GM19023 (cell line): ENCODE data around the gene SLC48A1.

Source experiments
- ATAC-seq: cut with Tn5 transposase; IDR thresholded peaks from one replicate; pipeline ENCODE4 v1.9.1; 2021; ENCODE audit warnings: mild to moderate bottlenecking, moderate library complexity; ENCODE audit not compliant: unreplicated experiment

The SLC48A1 gene

DNA sequence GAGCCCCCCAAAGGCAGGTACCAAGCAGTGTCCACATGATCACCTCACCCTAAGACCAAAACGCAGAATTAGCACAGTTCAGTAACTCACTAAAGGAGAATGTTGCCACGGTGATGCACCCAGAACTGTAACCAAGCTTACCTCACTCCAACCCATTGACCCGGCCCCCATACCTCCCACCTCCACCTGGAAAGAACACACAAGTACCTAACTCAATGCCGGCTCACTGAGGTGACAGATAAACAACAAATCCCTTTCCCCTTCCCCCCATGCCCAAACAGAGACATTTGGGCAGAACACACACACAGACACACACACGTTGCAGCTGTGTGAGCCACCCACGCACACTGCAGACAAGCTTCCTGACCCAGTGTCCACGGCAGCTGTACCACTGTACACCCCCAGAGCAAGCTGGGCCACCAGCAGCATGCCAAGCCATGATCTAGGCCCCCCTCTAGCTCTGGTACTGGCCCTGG is 15.6 kb upstream of the SLC48A1 start:
- no peak for ATAC-seq

DNA sequence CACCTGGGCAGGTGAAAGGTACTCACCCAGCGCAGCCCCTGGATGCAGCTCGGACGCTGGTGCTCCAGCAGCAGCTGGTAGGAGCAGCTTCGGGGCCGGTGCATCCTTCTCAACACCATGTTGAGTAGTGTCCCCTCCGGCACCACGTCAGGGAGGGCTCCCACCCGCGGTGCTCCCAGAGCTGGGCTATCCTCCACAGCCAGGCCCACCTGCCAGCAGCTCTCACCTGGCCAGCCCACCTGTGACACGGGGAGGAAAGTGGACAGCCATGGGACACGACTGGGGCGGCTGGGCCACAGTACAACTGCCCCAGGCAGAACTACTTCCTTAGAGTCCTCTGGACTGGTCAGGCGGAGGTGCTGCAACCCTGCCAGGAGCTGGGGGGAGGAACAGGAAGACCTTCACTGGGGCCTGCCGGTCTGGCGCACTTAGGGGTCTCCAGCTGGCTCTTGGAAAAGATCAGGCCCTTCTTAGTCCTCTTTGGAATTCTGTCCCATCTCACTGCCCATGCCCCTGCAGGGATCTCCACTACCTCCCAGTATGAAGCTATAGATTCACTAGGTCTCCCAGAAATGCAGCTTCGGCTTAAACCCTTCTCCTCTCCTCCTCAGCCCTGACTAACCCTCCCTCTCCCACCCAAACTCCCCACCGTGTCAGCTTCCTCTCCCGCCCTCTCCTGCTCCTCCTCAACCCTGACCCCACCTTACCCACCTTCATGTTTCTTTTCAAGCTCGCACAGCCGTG is 15.0 kb upstream of the SLC48A1 start:
- no peak for ATAC-seq

DNA sequence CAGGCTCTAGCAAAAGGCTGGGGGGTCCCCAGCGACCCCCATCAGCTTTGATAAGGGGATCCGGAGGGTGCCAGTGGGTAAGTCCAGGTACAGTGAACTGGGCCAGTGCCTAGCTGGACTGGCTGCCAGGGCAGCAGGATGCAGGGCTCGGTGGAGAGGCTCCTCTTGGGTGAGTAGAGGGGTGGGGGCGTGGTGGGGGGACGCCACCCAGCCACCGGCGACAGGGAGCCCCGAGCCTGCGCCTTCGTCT is 14.5 kb upstream of the SLC48A1 start:
- ATAC-seq, result no peak

GRCh38 chr12:47758834-47759690 is 14.0 kb upstream of the SLC48A1 start, which contains the start of gene RAPGEF3:
TSS of gene RAPGEF3 (minus strand) at chr12:47758880. CDS start at chr12:47758556, 324 bp downstream.
- ATAC-seq, result peak; percentile 65

DNA sequence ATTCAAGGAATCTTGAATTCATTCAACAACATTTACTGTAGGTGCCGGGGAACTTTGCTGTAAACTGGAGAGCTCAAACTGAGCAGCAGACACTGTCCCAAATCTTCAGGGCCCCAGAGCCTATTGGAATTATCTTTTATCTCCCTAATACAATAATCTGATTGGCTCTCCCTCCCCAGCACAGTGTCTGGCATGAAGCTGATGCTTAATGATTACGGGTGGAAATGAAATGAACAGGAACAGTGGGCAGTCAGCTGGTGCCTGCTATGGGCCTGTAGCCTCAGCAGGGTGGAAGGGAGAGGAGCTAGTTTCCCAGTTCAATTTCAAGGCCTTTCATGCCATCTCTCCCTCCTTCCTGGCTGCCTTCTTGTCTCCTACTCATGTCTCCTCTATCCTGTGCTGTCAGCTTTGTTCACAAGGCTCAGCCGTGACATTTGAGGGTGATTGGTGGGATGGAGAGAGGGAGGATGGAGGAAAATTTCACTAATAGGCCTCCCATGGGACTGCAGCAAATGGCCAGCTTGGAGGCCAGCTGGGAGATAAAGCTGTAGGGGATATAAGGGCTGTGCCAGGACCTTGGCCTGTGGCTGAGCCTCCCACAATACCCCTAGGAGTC is 10.1 kb upstream of the SLC48A1 start:
- ATAC-seq, result no peak

DNA sequence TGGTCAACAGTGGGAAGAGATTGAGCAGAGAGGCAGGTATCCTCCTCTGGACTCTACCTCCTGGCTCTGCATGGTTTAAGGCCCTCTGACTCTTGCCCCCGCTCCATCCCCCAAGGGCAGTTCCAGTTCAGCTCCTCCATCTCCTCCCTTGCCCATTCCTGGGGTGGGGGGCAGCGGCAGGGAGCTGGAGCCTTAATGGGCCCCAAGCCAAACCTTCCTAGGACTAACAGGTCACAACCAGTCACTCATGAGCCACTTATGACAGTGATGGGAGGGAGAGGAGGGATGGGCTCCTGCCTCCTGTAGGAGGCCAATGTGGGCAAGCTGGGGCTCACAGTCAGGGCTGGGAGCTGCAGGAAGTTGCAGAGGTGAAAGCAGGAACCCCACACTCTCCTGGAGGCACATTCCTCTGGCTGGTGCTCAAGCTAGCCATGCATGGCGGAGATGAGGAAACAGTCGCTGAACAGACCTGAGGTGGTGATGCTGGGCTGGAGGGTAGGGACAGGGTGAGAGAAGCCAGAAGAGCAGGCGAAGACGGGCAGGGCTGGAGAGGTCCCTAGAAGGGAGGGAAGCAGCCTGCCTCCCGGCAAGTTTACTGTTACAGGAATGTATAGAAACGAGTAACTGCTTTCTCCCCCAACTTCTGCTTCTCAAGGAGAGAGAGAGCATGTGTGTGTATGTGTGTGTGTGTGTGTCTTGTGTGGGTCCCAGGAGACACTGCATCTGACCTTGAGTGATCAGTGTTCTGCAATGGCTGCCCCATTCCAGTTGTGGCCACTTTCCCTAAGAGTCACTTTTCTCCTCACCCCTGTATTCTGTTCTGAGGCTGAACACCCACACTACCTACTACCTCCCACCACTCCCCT is 9.3 kb upstream of the SLC48A1 start:
- ATAC-seq, result no peak

GRCh38 chr12:47766502-47767215 is 6.4 kb upstream of the SLC48A1 start:
- no peak for ATAC-seq

DNA sequence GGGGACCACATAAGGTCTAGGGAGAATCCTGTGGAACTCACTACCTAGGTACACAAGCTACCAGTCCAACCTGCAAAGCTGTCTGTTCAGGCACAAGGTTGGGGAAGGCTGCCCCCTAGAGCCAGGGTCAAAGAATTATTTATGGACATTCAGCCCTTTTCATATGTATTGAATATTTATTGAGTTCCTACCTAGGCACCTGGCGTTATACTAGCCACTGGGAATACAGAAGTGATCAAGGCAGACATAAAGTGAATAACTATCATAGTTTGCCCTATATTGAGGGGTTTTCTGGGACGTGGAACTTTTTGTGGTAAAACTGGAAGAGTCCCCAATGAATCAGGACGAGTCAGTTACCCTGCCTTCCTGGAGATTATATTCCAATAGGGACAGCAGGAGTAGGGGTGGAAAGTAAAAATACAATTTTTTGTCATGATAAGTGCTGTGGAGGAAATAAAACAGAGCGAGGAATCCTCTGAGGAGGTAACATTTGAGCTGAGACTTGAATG is 5.8 kb upstream of the SLC48A1 start:
- no peak for ATAC-seq

DNA sequence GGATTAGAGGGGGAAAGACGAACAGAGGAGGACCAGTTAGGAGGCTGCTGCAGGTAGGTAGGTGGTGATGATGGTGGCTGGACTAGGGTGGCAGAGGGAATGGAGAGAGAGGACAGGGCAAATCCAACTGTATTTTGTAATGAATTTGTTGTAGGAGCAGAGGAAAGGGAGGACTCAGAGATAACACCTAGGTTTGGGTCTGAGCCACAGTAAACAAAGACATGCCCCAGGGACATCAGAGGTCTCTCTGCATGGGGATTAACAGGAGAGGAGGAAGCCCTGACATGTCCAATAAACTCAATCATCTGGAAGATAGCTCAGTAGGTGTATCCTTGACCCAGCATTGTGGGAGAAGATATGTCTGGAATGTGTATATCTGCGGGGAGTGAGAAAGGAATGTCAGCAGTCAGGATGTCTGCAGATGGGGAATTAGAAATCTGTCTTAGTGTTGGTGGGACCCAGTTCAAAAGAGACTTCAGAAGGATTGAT is 4.7 kb upstream of the SLC48A1 start:
- no peak for ATAC-seq

DNA sequence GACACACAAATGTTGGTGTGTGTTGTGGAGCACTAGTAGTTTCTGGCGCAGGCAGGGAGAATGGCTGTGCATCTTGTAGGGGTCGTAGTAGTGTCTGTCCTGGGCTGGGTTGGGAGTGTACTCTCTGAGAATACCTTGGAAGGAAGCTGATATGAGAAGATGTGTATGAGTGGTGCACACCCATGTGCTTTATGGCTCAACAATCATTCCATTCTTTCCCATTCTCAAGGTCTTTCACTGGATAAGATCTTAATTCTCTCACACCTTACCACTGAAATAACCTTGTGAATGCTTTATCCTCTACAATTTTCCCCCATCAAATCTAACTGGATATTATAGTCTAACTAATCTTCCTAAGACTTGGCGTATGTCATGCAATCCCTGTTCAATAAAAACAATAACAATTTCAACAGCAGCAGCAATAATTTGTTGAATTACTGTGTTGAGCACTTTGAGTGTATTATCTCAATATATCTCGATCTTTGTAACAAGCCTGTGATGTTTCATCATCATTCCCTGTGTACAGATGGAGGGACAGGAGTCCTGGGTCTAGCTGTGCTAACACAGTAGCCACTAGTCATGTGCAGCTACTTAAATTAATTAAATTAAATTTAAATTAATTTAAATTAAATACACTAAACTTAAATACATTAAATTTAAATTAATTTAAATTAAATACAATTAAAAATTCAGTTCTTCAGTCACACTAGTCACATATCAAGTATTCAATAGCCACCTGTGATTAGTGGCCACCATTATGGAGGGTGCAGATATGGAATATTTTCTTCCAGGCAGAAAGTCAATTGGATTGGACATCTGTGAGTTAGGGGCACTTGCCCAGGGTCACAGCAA is 3.6 kb upstream of the SLC48A1 start:
- no peak for ATAC-seq

DNA sequence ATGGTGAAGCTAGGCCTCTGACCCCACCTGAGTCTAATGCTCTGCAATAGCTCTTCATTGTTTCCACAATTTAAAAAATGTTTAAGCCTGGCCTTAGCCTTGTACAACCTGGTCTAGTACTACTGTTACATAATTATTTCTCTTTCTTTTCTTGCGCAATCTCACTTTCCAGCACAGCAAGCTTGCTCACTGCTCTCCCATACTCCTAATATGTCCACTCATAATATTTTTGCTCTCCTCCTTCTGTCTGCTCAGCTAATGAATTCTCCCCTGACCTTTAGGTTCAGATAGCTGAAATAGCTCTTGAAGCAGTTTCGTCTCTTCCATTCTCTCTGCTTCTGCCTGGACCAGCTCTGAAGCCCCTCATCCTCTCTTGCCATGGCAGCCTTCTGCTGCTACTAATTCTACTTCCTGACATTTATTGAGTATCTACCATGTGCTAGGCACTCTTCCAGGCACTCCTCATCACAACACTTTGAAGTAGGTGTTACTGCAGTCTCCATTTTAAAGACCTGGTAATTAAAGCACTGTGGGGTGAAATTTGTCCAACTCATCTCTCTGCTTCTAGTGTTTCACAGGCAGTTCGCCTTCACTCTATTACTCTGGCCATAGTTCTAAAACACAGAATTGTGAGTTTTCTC is 2.8 kb upstream of the SLC48A1 start:
- ATAC-seq, result no peak

DNA sequence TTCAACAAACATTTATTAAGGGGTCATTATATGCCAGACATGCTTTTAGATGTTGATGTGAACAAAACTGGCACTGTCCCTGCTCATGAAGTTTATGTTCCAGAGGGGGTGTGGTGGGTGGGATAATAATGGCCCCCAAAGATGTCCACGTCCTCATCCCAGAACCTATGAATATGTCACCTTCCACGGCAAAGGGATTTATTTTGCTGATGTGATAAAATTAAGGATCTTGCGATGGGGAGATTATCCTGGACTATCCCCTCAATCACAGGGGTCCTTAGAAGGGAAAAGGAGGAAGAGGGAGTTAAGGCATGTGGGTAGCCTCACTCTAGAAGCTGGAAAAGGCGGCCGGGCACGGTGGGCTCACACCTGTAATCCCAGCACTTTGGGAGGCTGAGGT is 1.7 kb upstream of the SLC48A1 start:
- ATAC-seq, result no peak

DNA sequence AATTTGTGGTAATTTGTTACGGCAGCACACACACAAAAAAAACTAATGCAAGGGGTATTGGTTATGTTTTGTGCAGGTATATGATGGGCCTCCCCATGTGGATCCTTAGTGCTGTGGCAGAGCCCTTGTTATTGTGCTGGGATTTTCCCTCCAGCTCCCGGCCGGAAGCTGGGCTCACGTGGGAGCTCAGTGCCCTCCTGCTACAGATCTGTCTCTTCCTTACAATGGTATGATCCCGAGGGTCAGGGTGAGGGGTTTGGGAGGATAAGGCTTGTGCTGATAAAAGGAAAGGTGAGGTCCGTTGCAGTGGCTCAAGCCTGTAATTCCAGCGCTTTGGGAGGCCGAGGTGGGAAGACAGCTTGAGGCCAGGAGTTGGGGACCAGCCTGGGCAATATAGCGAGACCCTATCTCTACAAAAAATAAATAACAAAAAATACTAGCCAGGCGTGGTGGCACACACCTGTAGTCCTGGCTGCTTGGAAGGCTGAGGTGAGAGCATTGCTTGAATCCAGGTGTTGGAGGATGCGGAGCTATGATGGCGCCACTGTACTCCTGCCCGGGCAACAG is 861 bp upstream of the SLC48A1 start:
- no peak for ATAC-seq

DNA sequence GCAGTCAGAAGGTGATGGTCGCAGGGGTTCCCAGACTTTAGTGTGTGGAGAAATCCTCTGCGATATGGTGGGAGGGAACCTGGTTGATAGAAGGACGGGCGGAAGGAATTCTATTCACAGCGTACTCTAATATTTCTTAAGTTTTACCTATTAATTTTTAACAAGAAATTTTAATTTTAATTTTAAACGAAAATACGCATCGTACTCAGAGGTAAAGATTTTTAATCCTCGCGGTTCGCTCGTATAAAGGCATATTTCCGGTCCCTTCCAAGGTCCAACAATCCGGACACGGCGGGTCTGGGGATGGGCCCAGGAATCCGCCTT is 338 bp upstream of the SLC48A1 start:
- ATAC-seq, result no peak

- no peak for ATAC-seq
Measured at GRCh38 chr12:47773858-47774580, 981 bp downstream of the SLC48A1 start.

GRCh38 chr12:47774663-47775062 is 1.6 kb downstream of the SLC48A1 start:
- ATAC-seq, result no peak

GRCh38 chr12:47775100-47775911 is 2.3 kb downstream of the SLC48A1 start:
- no peak for ATAC-seq
